PC-9 (cell line): Measurements from ENCODE around the gene MYH14. TPM values are rescaled to one million over a fixed set of nuclear protein-coding genes. Genes with fewer than 3 reads are reported as not detected.

ENCODE experiments used
- BruUV-seq: library from RNA; stranded (reverse); fragments of 400-500 nt; replicated peaks from 2 replicates; lab custom pipeline; 2021; lab: Mats Ljungman, UMichigan
- CTCF ChIA-PET: fragments of 300-600 bp; sonication (Branson Sonifier 250); formaldehyde crosslinking; loops from one replicate; lab custom pipeline; 2022; ENCODE audit warnings: antibody characterized with exemption; lab: Charles Lee
- POLR2A ChIA-PET: fragments of 300-600 bp; sonication (Branson Sonifier 250); formaldehyde crosslinking; loops from one replicate; lab custom pipeline; 2022; ENCODE audit warnings: antibody characterized with exemption; ENCODE audit not compliant: unreplicated experiment; lab: Charles Lee
- DNase-seq, 2 experiments: peaks; one replicate each; pipeline versions ENCODE4 v3.0.0 to v3.0.0-alpha.2; 2015 to 2022; ENCODE audit warnings: mixed read lengths in 1 of 2
- H2AFZ ChIP-seq: fragments of 200-600 bp; sonication (generic); 2 replicates; pipeline ENCODE4 v1.8.1; 2017; ENCODE audit warnings: antibody characterized with exemption
- H3F3A ChIP-seq: fragments of 200-600 bp; sonication (generic); 2 replicates; pipeline ENCODE4 v1.8.1; 2017; ENCODE audit warnings: antibody characterized with exemption, mild to moderate bottlenecking, low read depth; ENCODE audit not compliant: insufficient read depth
- H3K27ac ChIP-seq: fragments of 200-600 bp; sonication (generic); 2 replicates; pipeline ENCODE4 v1.6.1; 2016; ENCODE audit warnings: mixed run types
- H3K27me3 ChIP-seq: fragments of 200-600 bp; sonication (generic); 2 replicates; pipeline ENCODE4 v1.6.1; 2016; ENCODE audit warnings: low read depth, mixed run types; ENCODE audit not compliant: insufficient read depth
- H3K36me3 ChIP-seq: fragments of 200-600 bp; sonication (generic); 2 replicates; pipeline ENCODE4 v1.6.1; 2016; ENCODE audit warnings: low read depth, mixed run types
- H3K4me1 ChIP-seq: fragments of 200-600 bp; sonication (generic); replicated peaks from 2 replicates; pipeline ENCODE4 v1.6.1; 2016; ENCODE audit warnings: mixed run types; ENCODE audit not compliant: insufficient read depth
- H3K4me2 ChIP-seq: fragments of 200-600 bp; sonication (generic); 2 replicates; pipeline ENCODE4 v1.6.1; 2017; ENCODE audit warnings: mixed run types
- H3K4me3 ChIP-seq: fragments of 200-600 bp; sonication (generic); 2 replicates; pipeline ENCODE4 v1.6.1; 2016; ENCODE audit warnings: mixed run types
- H3K79me2 ChIP-seq: fragments of 200-600 bp; sonication (generic); 2 replicates; pipeline ENCODE4 v1.6.1; 2017; ENCODE audit warnings: low read depth, mixed run types
- H3K9me2 ChIP-seq: fragments of 200-600 bp; sonication (generic); 2 replicates; pipeline ENCODE4 v1.8.1; 2017; ENCODE audit warnings: mild to moderate bottlenecking; ENCODE audit not compliant: insufficient read depth
- H3K9me3 ChIP-seq: fragments of 200-600 bp; sonication (generic); 2 replicates; pipeline ENCODE4 v1.8.1; 2016; ENCODE audit warnings: low read depth; ENCODE audit not compliant: insufficient read depth
- H4K20me1 ChIP-seq: fragments of 200-600 bp; sonication (generic); 2 replicates; pipeline ENCODE4 v1.8.1; 2017; ENCODE audit not compliant: insufficient read depth
- CTCF ChIP-seq: fragments of 200-600 bp; sonication (generic); conservative IDR thresholded peaks from 2 replicates; pipeline ENCODE4 v1.6.1; 2017; ENCODE audit warnings: mixed run types, antibody characterized with exemption, mild to moderate bottlenecking, moderate library complexity
- EZH2 ChIP-seq: fragments of 200-600 bp; sonication (generic); IDR thresholded peaks from 2 replicates; pipeline ENCODE4 v1.8.0; 2017; ENCODE audit warnings: antibody characterized with exemption, low read depth
- intact Hi-C: fragments of 100-400 bp; cut with micrococcal nuclease; formaldehyde crosslinking; loops from one replicate; pipeline ENCODE4 v1.10.0; 2022; ENCODE audit not compliant: unreplicated experiment
- total RNA-seq: library from RNA; stranded (reverse); gene quantifications from 2 replicates; pipeline ENCODE4 v1.2.3, GENCODE V29; 2021

MYH14 gene
- total RNA-seq, 1 experiment from 2014 or later: 115 TPM

- Histone ChIP-seq H3K27ac (no peak overlapping the region), H3K79me2 (peaks cover 7% of the 10 kb centered on the region), H4K20me1 (0 out of 2 replicates have a peak, but pooled peaks cover 7% of the 10 kb centered on the region), H3K9me3 (no peaks in the 10 kb centered on the region), H3F3A (peaks cover 8% of the 10 kb centered on the region; the same call in 1 of the 2 replicates), H3K36me3 (peaks cover 34% of the 10 kb centered on the region; the same call in 1 of the 2 replicates), H3K9me2 (no peaks in the 10 kb centered on the region), H3K4me2 (no peak overlapping the region), H3K27me3 (no peaks in the 10 kb centered on the region), H2AFZ (no peak overlapping the region), H3K4me1 (peaks cover 4% of the 10 kb centered on the region), H3K4me3 (no peak overlapping the region)
- POLR2A ChIA-PET: no interaction called here
- CTCF ChIA-PET: no interaction called here
- BruUV-seq: no TSS peak
- intact Hi-C loops: no loop called here
- TF ChIP-seq EZH2: no peak
- no peak for TF ChIP-seq CTCF
- no peak for DNase-seq
These were observed 17.7 kb downstream of the MYH14 start for GRCh38 chr19:50221087-50221486.

- intact Hi-C loops: no loop called here
- Histone ChIP-seq H3F3A (0 out of 2 replicates have a peak, but pooled peaks cover 4% of the 10 kb centered on the region), H3K36me3 (peaks cover 29% of the 10 kb centered on the region; the same call in 1 of the 2 replicates), H3K4me1 (no peaks in the 10 kb centered on the region), H3K9me3 (no peaks in the 10 kb centered on the region), H3K9me2 (no peaks in the 10 kb centered on the region), H3K27ac (no peak overlapping the region), H4K20me1 (0 out of 2 replicates have a peak, but pooled peaks cover 7% of the 10 kb centered on the region), H3K4me3 (no peak overlapping the region), H3K4me2 (no peak overlapping the region), H3K79me2 (no peaks in the 10 kb centered on the region), H3K27me3 (no peaks in the 10 kb centered on the region), H2AFZ (no peak overlapping the region)
- ChIA-PET CTCF (no interaction called here), POLR2A (no interaction called here)
- no peak for DNase-seq
- no TSS peak for BruUV-seq
- TF ChIP-seq CTCF (no peak), EZH2 (no peak)
These were observed 19.4 kb downstream of the MYH14 start for GRCh38 chr19:50222691-50223438.

- Histone ChIP-seq H3K36me3 (peaks cover 29% of the 10 kb centered on the region; the same call in 1 of the 2 replicates), H2AFZ (no peak overlapping the region), H3K27me3 (no peaks in the 10 kb centered on the region), H3K9me2 (no peaks in the 10 kb centered on the region), H3K4me3 (no peak overlapping the region), H3K79me2 (no peaks in the 10 kb centered on the region), H3K4me1 (no peaks in the 10 kb centered on the region), H3K4me2 (no peak overlapping the region), H3K27ac (no peak overlapping the region), H3F3A (0 out of 2 replicates have a peak, but pooled peaks cover 4% of the 10 kb centered on the region), H4K20me1 (0 out of 2 replicates have a peak, but pooled peaks cover 7% of the 10 kb centered on the region), H3K9me3 (no peaks in the 10 kb centered on the region)
- CTCF ChIA-PET: no interaction called here
- no peak for DNase-seq
- intact Hi-C loops: no loop called here
- POLR2A ChIA-PET: no interaction called here
- TF ChIP-seq CTCF: no peak
- TF ChIP-seq EZH2: no peak
- no TSS peak for BruUV-seq
These were observed 20.0 kb downstream of the MYH14 start for GRCh38 chr19:50223439-50223716.
